Lower lobe of right lung (tissue), 2 donors: ENCODE measurements around the gene JAM2. TPM values are rescaled to one million over a fixed set of nuclear protein-coding genes. Genes with fewer than 3 reads are reported as not detected.
A peak's percentile ranks its signal among the peaks of the same experiment; 100 is the strongest.
"Not testable (repeated sequence)": the region's sequence is repeated elsewhere in the genome, so short reads cannot be mapped to it uniquely, and the experiment has no call there.

ENCODE experiments used
- ATAC-seq, 2 donors: fragments of 200-7000 bp; cut with Tn5 transposase; one replicate each; pipeline ENCODE4 v1.9.1; 2020 to 2022; ENCODE audit warnings: mild to moderate bottlenecking in 2 of 2, moderate library complexity in 2 of 2
- DNase-seq: peaks from one replicate; pipeline ENCODE4 v3.0.0-alpha.2; 2020
- H3K27ac ChIP-seq: fragments of 200-600 bp; one replicate; pipeline ENCODE4 v1.8.0; 2022
- H3K27me3 ChIP-seq: fragments of 200-600 bp; one replicate; pipeline ENCODE4 v1.8.0; 2022; ENCODE audit warnings: low read depth
- H3K36me3 ChIP-seq: fragments of 200-600 bp; one replicate; pipeline ENCODE4 v1.8.0; 2022; ENCODE audit warnings: mild to moderate bottlenecking
- H3K4me1 ChIP-seq: fragments of 200-600 bp; one replicate; pipeline ENCODE4 v1.8.0; 2022
- H3K4me3 ChIP-seq: fragments of 200-600 bp; one replicate; pipeline ENCODE4 v1.8.0; 2022; ENCODE audit warnings: mild to moderate bottlenecking
- H3K9me3 ChIP-seq: fragments of 200-600 bp; one replicate; pipeline ENCODE4 v1.8.0; 2022
- intact Hi-C: fragments of 100-400 bp; cut with DNase I; formaldehyde crosslinking; loops from one replicate; pipeline ENCODE4 v1.11.0; 2022
- total RNA-seq: library from RNA; stranded (reverse); fragmentation: NEBNext Ultra II Directional; extraction: Animal tissue kit (Norgen Biotek cat#: 25700); gene quantifications from one replicate; pipeline ENCODE4 v1.2.1, GENCODE V29; 2021
- TF ChIP-seq, protein P1 (sequence below): fragments of 200-600 bp; IDR thresholded peaks from one replicate; pipeline ENCODE4 v1.8.0; 2022; ENCODE audit warnings: antibody characterized with exemption, mild to moderate bottlenecking
- donor health status: DM: no; HTN: yes; CAD: no; lungs with severe emphysema.

The JAM2 gene
- total RNA-seq, 1 donor from 2014 or later, result 36.2 TPM

DNA sequence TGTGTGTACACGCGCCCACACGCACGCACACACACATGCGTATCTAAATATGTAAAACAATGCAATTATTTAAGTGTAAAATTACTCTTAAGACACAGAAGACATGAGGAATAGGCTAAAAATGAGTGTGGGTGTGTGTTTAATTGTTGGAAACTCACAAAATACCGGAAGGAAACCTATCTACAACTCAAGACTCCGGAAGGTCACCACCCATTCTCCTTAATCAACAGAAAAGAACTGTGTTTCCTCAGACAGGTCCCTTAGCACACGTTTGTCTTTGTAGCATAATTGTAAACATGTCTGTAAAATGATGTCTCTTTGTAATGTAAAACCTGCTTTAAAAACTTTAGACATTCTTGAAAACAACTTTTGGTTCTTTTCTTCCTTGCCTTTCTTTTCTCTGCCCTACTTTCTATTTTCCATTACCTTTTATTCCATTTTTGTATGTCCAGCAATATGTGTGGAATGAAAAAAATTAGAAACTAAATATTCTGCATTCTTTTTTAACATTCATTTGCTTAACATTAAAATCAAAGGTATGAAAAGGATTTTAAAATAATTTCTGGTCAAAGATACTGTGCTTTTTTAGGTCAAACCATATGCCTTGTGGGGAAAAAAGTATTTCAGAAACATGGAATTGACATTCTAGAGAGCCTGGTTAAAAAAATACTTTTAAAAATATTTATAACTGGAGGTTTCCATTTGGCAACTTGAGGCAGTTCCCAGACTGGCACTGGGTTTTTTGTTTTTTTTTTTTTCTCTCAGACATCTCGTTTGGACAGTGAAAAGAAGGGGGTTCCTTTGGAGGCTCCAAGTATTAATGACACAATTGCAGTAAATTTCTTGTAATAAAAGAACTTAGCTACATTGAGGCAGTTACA lies 49.5 kb downstream of the JAM2 start:
- TF ChIP-seq, protein P1, sequence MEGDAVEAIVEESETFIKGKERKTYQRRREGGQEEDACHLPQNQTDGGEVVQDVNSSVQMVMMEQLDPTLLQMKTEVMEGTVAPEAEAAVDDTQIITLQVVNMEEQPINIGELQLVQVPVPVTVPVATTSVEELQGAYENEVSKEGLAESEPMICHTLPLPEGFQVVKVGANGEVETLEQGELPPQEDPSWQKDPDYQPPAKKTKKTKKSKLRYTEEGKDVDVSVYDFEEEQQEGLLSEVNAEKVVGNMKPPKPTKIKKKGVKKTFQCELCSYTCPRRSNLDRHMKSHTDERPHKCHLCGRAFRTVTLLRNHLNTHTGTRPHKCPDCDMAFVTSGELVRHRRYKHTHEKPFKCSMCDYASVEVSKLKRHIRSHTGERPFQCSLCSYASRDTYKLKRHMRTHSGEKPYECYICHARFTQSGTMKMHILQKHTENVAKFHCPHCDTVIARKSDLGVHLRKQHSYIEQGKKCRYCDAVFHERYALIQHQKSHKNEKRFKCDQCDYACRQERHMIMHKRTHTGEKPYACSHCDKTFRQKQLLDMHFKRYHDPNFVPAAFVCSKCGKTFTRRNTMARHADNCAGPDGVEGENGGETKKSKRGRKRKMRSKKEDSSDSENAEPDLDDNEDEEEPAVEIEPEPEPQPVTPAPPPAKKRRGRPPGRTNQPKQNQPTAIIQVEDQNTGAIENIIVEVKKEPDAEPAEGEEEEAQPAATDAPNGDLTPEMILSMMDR, result no peak
- H3K27ac ChIP-seq, result peak overlapping the region; percentile 32
- no peak overlapping the region for H3K4me3 ChIP-seq
- no peak for DNase-seq
- H3K36me3 ChIP-seq, result no peaks in the 10 kb centered on the region
- ATAC-seq, result no peak
- no peaks in the 10 kb centered on the region for H3K9me3 ChIP-seq
- H3K27me3 ChIP-seq, result no peaks in the 10 kb centered on the region
- no peaks in the 10 kb centered on the region for H3K4me1 ChIP-seq
- intact Hi-C loops, result no loop called here

DNA sequence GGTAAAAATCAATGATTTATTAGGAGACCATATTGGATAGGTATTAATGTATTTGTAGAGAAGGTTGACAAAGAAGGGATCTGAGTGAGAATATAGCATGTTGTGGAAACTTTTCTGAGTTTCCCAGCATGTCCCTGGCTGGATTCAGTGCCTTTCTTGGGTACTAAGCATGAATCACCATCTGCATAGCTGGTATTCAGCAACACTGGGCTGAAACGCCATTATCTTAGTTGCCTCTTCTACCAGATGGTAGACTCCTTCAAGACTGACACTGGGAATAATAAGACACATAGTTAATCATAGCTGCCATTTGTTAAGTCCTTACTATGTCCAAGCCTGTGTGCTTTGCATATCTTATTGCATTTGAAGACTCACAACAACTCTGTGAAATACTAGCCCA lies 50.2 kb downstream of the JAM2 start:
- DNase-seq (no peak), ATAC-seq (no peak)
- Histone ChIP-seq H3K9me3 (no peaks in the 10 kb centered on the region), H3K4me3 (no peak overlapping the region), H3K27ac (no peak overlapping the region), H3K36me3 (peaks cover 4% of the 10 kb centered on the region), H3K27me3 (no peaks in the 10 kb centered on the region), H3K4me1 (no peaks in the 10 kb centered on the region)
- TF ChIP-seq, protein P1, result no peak
- intact Hi-C loops, result no loop called here

DNA sequence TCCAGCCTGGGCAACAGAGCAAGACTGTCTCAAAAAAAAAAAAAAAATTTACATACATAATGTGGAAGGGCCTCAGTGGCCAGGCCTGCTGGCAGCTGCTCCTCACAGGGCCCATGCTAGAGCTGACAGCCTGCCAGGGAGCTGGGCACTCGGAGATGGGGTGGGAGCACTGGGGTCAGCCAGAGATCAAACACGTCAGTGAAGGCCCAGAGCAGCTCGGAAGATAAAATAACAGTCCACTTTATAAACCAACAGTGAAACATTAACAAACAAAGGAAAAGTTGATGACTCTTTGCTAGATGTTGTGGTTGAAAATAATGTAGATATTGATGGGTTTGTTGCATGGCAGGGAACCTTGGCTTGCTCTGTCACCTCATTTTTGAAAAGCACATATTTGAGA lies 52.9 kb downstream of the JAM2 start:
- DNase-seq, result no peak
- no peak for ATAC-seq
- Histone ChIP-seq H3K36me3 (peaks cover 11% of the 10 kb centered on the region), H3K27me3 (no peaks in the 10 kb centered on the region), H3K9me3 (no peaks in the 10 kb centered on the region), H3K4me3 (no peak overlapping the region), H3K4me1 (no peaks in the 10 kb centered on the region), H3K27ac (peak overlapping the region; percentile 4)
- intact Hi-C loops, result no loop called here
- TF ChIP-seq, protein P1, result no peak

DNA sequence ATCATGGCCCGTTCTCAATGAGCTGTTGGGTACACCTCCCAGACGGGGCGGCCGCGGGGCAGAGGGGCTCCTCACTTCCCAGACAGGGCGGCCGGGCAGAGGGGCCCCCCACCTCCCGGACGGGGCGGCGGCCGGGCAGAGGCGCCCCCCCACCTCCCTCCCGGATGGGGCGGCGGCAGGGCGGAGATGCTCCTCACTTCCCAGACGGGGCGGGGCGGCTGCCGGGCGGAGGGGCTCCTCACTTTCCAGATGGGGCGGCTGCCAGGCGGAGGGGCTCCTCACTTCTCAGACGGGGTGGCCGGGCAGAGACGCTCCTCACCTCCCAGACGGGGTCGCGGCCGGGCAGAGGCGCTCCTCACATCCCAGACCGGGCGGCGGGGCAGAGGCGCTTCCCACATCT lies 56.4 kb downstream of the JAM2 start:
- H3K4me1 ChIP-seq, ATAC-seq, H3K27ac ChIP-seq, H3K4me3 ChIP-seq, H3K27me3 ChIP-seq, H3K9me3 ChIP-seq, DNase-seq, intact Hi-C loops: not testable (repeated sequence)
- peaks cover 11% of the 10 kb centered on the region for H3K36me3 ChIP-seq

DNA sequence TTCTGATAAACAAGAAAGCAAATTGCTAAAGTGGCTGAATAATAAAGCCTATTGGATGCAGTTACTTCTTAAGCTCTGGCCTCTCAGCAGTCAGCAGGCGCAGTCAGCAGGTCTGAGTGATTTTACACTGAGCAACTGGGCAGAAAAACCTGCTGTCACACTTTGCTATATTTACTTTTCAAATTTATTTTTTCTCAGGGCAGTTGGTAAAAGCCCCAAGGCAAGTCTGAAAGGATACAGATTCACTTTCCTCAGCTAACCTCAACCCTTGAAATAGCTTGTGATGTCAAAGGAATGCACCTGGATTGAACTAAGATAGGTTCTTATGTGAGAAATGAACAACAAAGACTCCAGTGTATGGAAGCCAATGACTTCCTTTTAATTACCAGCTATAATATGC lies 61.7 kb downstream of the JAM2 start:
- no peak for DNase-seq
- no peak overlapping the region for H3K4me3 ChIP-seq
- no peaks in the 10 kb centered on the region for H3K36me3 ChIP-seq
- H3K9me3 ChIP-seq, result no peaks in the 10 kb centered on the region
- no peaks in the 10 kb centered on the region for H3K27me3 ChIP-seq
- H3K27ac ChIP-seq, result no peak overlapping the region
- H3K4me1 ChIP-seq, result no peaks in the 10 kb centered on the region
- intact Hi-C loops, result loop anchor here (10.0 kb wide), 1 partner anchor 86 kb away; no protein-coding TSS in a partner anchor
- TF ChIP-seq, protein P1, result no peak
- ATAC-seq, result no peak

DNA sequence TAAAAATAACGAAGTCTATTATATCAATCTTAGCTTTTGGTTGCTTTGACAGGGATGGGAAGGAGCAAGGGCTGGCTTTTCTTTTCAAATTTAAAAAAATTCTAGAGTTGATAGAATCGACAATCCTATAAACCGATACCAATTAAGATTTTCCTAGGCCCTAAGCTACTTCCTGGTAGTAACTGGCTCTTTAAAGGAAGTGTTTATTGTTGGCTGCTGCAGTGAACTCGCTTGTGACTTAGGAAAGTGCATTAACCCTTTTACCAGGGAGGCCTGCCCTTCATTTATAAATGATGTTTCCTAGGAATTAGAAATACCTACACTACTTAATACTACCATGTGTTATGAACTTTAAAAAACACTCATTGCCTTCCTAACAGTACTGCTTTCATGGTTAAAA lies 62.5 kb downstream of the JAM2 start:
- Histone ChIP-seq H3K27ac (no peak overlapping the region), H3K9me3 (no peaks in the 10 kb centered on the region), H3K36me3 (no peaks in the 10 kb centered on the region), H3K4me3 (no peak overlapping the region), H3K4me1 (no peaks in the 10 kb centered on the region), H3K27me3 (no peaks in the 10 kb centered on the region)
- TF ChIP-seq, protein P1, result no peak
- intact Hi-C loops, result loop anchor here (10.0 kb wide), 1 partner anchor 87 kb away; no protein-coding TSS in a partner anchor
- no peak for DNase-seq
- ATAC-seq, result no peak
